CD4-positive, alpha-beta T cell (primary cell): Measurements from ENCODE around the gene GKN2. TPM values are rescaled to one million over a fixed set of nuclear protein-coding genes. Genes with fewer than 3 reads are reported as not detected.

Experiments used
- ATAC-seq: fragments of 200-7000 bp; cut with Tn5 transposase; one replicate; pipeline ENCODE4 v1.10.0; 2022; ENCODE audit warnings: mild to moderate bottlenecking; ENCODE audit not compliant: poor library complexity
- CTCF ChIA-PET: fragments of 350-600 bp; sonication (Branson Sonifier 250); formaldehyde crosslinking; loops from one replicate; lab custom pipeline; 2021; ENCODE audit warnings: antibody characterized with exemption, inconsistent platforms; lab: Charles Lee
- POLR2A ChIA-PET: fragments of 350-600 bp; sonication (Branson Sonifier 250); formaldehyde crosslinking; loops from one replicate; lab custom pipeline; 2021; ENCODE audit warnings: antibody characterized with exemption, inconsistent platforms; lab: Charles Lee
- DNase-seq, 14 experiments: peaks; one replicate each; pipeline ENCODE4 v3.0.0-alpha.2; 2013 to 2020; ENCODE audit warnings: mixed read lengths in 2 of 14
- H3K27ac ChIP-seq, 2 donors: one replicate each; pipeline versions ENCODE4 v1.5.1 to v1.7.0; 2013; ENCODE audit warnings: low read length in 2 of 2, low read depth in 1 of 2, mild to moderate bottlenecking in 1 of 2
- H3K27me3 ChIP-seq, 2 experiments: 1 replicate in 1 of 2; 2 replicates in 1 of 2; pipeline versions ENCODE4 v1.6.1 to v1.7.0; 2013; ENCODE audit warnings: low read length in 2 of 2, control low read depth in 1 of 2, mild to moderate bottlenecking in 1 of 2, moderate library complexity in 1 of 2; ENCODE audit not compliant: insufficient read depth in 2 of 2, control insufficient read depth in 1 of 2
- H3K36me3 ChIP-seq: one replicate; pipeline ENCODE4 v1.6.1; 2013; ENCODE audit warnings: low read length, control low read depth; ENCODE audit not compliant: insufficient read depth
- H3K4me1 ChIP-seq: one replicate; pipeline ENCODE4 v1.6.1; 2013; ENCODE audit warnings: low read length, control low read depth; ENCODE audit not compliant: insufficient read depth
- H3K4me3 ChIP-seq: one replicate; pipeline ENCODE4 v1.5.1; 2013; ENCODE audit warnings: mild to moderate bottlenecking, low read length, moderate library complexity
- H3K9me3 ChIP-seq, 2 experiments: 1 replicate in 1 of 2; 2 replicates in 1 of 2; pipeline versions ENCODE4 v1.6.1 to v1.7.0; 2013; ENCODE audit warnings: low read length in 2 of 2, mild to moderate bottlenecking in 2 of 2, control low read depth in 1 of 2, moderate library complexity in 1 of 2; ENCODE audit not compliant: control insufficient read depth in 1 of 2, insufficient read depth in 1 of 2
- H3K27ac Mint-ChIP-seq: one replicate; pipeline ENCODE4 v1.8.0; 2020; ENCODE audit warnings: mixed read lengths
- H3K27me3 Mint-ChIP-seq: one replicate; pipeline ENCODE4 v1.8.0; 2021; ENCODE audit warnings: mixed read lengths
- H3K36me3 Mint-ChIP-seq: one replicate; pipeline ENCODE4 v1.8.0; 2021; ENCODE audit warnings: low read depth, mixed read lengths
- H3K4me1 Mint-ChIP-seq: one replicate; pipeline ENCODE4 v1.8.0; 2021; ENCODE audit warnings: low read depth, mixed read lengths
- H3K4me3 Mint-ChIP-seq: one replicate; pipeline ENCODE4 v1.8.0; 2020; ENCODE audit warnings: mild to moderate bottlenecking, mixed read lengths
- H3K9me3 Mint-ChIP-seq: one replicate; pipeline ENCODE4 v1.8.0; 2020; ENCODE audit warnings: mixed read lengths
- intact Hi-C, 2 experiments: fragments of 100-400 bp; cut with DNase I in 1 of 2; cut with micrococcal nuclease in 1 of 2; formaldehyde crosslinking; loops; one replicate each; pipeline versions ENCODE4 v1.15.1 to v1.9.0; 2023 to 2025; cut with DNase I, micrococcal nuclease
- total RNA-seq, 174 experiments: library from RNA in 2 of 174; stranded (reverse) in 2 of 174; gene quantifications; one replicate each; pipeline ENCODE4 v1.2.3 and lab custom pipeline; 2021 to 2026
- TF ChIP-seq, protein P1 (sequence below): fragments of 200-600 bp; IDR thresholded peaks from one replicate; pipeline ENCODE4 v1.8.0; 2022; ENCODE audit warnings: antibody characterized with exemption, mild to moderate bottlenecking

Gene GKN2
- total RNA-seq, 2 experiments from 2014 or later = not detected

GRCh38 chr2:68977453-68977852, 24.8 kb upstream of the GKN2 start:
- no peaks in the 10 kb centered on the region for H3K36me3 Mint-ChIP-seq
- CTCF ChIA-PET = no interaction called here
- intact Hi-C loops = no loop called here

DNA sequence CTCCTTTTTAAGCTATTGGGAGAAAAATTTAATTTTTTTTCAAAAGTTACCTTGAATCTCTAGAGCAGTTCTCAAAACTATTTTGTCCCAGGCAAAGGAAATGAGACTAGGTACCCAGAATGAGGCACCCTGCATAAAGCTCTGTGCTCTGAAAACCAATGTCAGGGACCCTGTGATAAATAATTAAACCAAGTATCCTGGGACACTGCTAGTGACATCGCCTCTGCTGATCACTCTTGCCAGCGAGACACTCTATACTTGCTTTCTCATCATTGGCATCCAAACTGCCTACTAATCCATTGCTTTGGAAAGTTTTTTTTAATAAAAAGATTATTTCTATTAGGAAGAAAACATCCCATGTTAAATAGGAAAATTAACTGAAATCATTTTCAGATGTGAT, 23.2 kb upstream of the GKN2 start:
- ATAC-seq = no peak
- Mint-ChIP-seq H3K36me3 (no peaks in the 10 kb centered on the region), H3K27ac (no peak overlapping the region), H3K4me3 (no peak overlapping the region), H3K4me1 (no peaks in the 10 kb centered on the region), H3K9me3 (no peaks in the 10 kb centered on the region), H3K27me3 (peaks cover 35% of the 10 kb centered on the region)
- peaks cover 11 to 29% of the 10 kb centered on the region in 2 experiments for H3K27me3 ChIP-seq
- no peaks in the 10 kb centered on the region for H3K9me3 ChIP-seq
- no peak overlapping the region for H3K27ac ChIP-seq
- H3K4me3 ChIP-seq = no peak overlapping the region
- no peaks in the 10 kb centered on the region for H3K4me1 ChIP-seq
- CTCF ChIA-PET = no interaction called here
- POLR2A ChIA-PET = no interaction called here
- TF ChIP-seq, protein P1, sequence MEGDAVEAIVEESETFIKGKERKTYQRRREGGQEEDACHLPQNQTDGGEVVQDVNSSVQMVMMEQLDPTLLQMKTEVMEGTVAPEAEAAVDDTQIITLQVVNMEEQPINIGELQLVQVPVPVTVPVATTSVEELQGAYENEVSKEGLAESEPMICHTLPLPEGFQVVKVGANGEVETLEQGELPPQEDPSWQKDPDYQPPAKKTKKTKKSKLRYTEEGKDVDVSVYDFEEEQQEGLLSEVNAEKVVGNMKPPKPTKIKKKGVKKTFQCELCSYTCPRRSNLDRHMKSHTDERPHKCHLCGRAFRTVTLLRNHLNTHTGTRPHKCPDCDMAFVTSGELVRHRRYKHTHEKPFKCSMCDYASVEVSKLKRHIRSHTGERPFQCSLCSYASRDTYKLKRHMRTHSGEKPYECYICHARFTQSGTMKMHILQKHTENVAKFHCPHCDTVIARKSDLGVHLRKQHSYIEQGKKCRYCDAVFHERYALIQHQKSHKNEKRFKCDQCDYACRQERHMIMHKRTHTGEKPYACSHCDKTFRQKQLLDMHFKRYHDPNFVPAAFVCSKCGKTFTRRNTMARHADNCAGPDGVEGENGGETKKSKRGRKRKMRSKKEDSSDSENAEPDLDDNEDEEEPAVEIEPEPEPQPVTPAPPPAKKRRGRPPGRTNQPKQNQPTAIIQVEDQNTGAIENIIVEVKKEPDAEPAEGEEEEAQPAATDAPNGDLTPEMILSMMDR = no peak
- no peaks in the 10 kb centered on the region for H3K36me3 ChIP-seq
- intact Hi-C loops = no loop called here
- DNase-seq = no peak

More at GRCh38 chr2:68977453-68977852, 24.8 kb upstream of the GKN2 start:
- H3K27ac Mint-ChIP-seq = no peak overlapping the region
- Histone ChIP-seq H3K9me3 (no peaks in the 10 kb centered on the region), H3K27me3 (peaks cover 14 to 29% of the 10 kb centered on the region in 2 experiments), H3K4me3 (no peak overlapping the region), H3K36me3 (no peaks in the 10 kb centered on the region), H3K27ac (no peak overlapping the region), H3K4me1 (no peaks in the 10 kb centered on the region)
- H3K4me3 Mint-ChIP-seq = no peak overlapping the region
- no peak for ATAC-seq
- peaks cover 45% of the 10 kb centered on the region for H3K27me3 Mint-ChIP-seq
- TF ChIP-seq, protein P1 = no peak
- H3K9me3 Mint-ChIP-seq = no peaks in the 10 kb centered on the region
- POLR2A ChIA-PET = no interaction called here
- no peak for DNase-seq
- no peaks in the 10 kb centered on the region for H3K4me1 Mint-ChIP-seq

DNA sequence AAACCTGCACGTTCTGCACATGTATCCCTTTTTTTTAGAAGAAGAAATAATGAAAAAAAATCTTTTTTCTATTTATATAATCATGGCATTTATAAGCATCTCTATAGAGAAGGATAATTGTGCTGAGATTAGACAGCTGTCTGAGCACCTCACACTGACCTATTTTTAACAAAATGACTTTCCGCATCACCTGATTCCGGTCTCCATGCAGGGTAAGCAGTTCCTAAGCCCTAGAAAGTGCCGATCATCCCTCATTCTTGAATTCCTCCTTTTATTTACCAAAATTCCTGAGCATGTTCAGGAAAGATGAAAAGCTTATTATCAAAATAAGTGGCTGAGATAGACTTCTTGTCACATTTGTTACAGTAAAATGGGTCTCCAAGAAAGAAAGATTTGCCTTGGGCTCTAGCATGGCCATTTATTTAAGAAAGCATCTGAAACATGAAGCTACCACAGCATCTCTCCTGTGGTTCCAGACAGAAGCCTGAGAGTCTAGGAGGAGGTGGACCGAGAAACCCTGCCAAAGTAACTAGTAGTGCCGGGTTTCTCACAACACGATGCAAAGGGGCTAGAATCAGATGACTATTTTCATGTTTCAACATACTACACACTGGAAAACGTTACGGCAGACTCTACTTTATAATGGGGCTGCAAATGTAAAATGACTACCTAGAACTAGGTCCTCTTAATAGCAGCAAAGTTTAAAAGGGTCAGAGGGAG, 22.4 kb upstream of the GKN2 start:
- ChIA-PET POLR2A (no interaction called here), CTCF (no interaction called here)
- TF ChIP-seq, protein P1 = no peak
- Mint-ChIP-seq H3K27ac (no peak overlapping the region), H3K27me3 (peaks cover 33% of the 10 kb centered on the region), H3K4me3 (no peak overlapping the region), H3K36me3 (no peaks in the 10 kb centered on the region), H3K4me1 (no peaks in the 10 kb centered on the region), H3K9me3 (no peaks in the 10 kb centered on the region)
- Histone ChIP-seq H3K36me3 (no peaks in the 10 kb centered on the region), H3K27me3 (peaks cover 11 to 27% of the 10 kb centered on the region in 2 experiments), H3K27ac (no peak overlapping the region), H3K9me3 (no peaks in the 10 kb centered on the region), H3K4me1 (no peaks in the 10 kb centered on the region), H3K4me3 (no peak overlapping the region)
- no peak for ATAC-seq
- intact Hi-C loops = no loop called here
- no peak for DNase-seq
